Astrocyte of the spinal cord (primary cell): ENCODE measurements around the gene CDCA7L.
"Not testable (repeated sequence)": the region's sequence is repeated elsewhere in the genome, so short reads cannot be mapped to it uniquely, and the experiment has no call there.

Source experiments
- DNase-seq: peaks from one replicate; pipeline ENCODE4 v3.0.0; 2011; ENCODE audit warnings: low read depth, low spot score
- H3K4me3 ChIP-seq: 2 replicates; pipeline ENCODE4 v1.5.1; 2011; ENCODE audit warnings: low read depth, mild to moderate bottlenecking, low read length, moderate library complexity
- in situ Hi-C: cut with HindIII; loops from 2 replicates; pipeline ENCODE4 v1.10.0; 2017; ENCODE audit warnings: low sequenced_read_pairs
- TF ChIP-seq, protein P1 (sequence below): IDR thresholded peaks from 2 replicates; pipeline ENCODE4 v1.5.1; 2012; ENCODE audit warnings: low read depth, mild to moderate bottlenecking, low read length, inconsistent platforms

CDCA7L gene

DNA sequence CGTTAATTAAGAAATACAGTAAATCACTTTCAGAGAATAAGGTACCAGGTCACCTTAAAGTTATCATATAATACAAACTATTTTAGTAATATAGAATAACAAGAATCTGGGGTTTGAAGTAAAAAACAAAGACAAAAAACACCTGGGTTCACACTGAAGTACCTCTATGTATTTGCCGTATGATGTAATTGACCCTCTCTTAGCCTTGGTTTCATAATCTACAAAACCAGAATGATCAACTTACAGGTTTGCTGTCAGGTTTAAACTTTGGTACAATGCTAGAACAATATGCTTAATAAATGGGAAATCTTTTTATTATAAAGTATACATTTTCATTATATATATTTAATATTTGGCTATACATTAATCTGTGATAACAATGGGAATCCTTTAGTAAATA, 58.3 kb downstream of the CDCA7L start:
- H3K4me3 ChIP-seq: no peak overlapping the region
- in situ Hi-C loops: no loop called here
- DNase-seq: no peak
- TF ChIP-seq, protein P1, sequence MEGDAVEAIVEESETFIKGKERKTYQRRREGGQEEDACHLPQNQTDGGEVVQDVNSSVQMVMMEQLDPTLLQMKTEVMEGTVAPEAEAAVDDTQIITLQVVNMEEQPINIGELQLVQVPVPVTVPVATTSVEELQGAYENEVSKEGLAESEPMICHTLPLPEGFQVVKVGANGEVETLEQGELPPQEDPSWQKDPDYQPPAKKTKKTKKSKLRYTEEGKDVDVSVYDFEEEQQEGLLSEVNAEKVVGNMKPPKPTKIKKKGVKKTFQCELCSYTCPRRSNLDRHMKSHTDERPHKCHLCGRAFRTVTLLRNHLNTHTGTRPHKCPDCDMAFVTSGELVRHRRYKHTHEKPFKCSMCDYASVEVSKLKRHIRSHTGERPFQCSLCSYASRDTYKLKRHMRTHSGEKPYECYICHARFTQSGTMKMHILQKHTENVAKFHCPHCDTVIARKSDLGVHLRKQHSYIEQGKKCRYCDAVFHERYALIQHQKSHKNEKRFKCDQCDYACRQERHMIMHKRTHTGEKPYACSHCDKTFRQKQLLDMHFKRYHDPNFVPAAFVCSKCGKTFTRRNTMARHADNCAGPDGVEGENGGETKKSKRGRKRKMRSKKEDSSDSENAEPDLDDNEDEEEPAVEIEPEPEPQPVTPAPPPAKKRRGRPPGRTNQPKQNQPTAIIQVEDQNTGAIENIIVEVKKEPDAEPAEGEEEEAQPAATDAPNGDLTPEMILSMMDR: no peak

DNA sequence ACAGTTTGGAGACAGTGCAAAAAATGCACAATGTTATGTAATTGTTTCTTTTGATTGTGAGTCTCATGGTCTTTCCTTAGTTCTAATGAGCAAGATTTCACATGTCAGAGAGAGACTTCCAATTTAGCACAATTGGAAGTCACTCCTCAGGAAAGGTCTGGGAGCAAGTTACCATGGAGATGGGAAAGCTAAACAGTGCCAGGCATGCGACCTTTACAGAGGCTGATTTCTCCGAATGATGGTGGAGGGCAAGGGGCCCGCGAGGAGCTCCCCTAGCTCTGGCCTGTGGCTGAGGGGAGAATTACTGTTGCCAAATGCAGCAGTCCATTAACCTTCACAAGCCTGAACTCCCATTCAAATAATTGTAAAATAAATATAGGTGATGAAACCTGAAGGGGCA, 59.3 kb downstream of the CDCA7L start:
- TF ChIP-seq, protein P1: no peak
- DNase-seq: no peak
- H3K4me3 ChIP-seq: no peak overlapping the region
- in situ Hi-C loops: no loop called here

DNA sequence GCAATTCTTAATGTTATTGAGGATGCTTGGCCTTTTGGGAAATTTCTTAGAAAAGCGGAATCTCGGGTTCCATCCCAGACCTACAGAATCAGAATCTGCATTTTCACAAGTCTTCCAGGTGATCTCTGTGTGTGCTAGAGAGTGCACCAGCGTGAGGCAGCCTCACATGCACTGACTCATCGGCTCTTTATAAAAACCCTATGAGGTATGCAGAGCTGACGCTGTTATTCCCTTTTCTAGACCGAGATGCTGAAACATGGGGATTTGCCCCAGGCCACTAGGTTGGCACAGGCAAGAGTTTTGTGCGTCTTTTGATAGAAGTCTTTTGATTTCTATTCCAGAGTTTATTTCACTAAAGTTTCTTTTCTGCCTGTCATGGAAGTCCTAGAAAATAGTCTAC, 61.2 kb downstream of the CDCA7L start:
- no peak overlapping the region for H3K4me3 ChIP-seq
- in situ Hi-C loops: no loop called here
- TF ChIP-seq, protein P1: no peak
- no peak for DNase-seq

DNA sequence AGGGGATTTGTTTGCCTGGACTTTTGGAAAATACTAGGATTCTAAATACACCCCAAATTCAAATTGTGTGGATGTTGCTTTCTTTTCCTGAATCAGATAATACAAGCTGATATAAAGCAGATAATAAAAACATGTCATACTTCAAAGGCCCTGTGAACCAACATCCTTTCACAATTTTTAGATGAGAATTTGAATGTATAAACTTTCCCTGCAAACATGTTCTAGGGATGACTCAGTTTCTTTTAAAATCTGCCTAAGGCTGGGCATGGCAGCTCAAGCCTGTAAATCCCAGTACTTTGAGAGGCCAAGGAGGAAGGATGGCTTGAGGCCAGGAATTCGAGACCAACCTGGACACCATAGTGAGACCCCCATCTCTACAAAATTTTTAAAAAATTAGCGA, 62.2 kb downstream of the CDCA7L start:
- DNase-seq, in situ Hi-C loops, H3K4me3 ChIP-seq: not testable (repeated sequence)

DNA sequence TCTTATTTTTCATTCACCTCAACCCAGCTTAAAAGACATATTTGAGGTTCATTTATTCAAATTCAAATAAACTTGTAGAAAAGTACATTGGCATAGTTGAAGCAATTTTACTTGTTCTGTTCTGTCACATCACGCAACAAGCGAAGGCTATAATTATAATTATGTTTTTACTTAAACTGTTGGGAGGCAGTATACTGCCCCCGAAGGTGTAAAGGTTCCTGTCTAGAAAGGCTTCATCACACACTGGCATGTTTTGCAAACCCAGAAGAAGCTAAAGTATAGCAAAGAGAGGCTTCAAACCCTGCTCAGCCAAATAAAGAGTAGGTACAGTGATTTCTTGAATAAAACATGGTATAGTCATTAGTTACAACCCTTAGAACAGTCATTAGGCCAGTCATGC, 62.6 kb downstream of the CDCA7L start:
- TF ChIP-seq, protein P1: no peak
- in situ Hi-C loops: no loop called here
- no peak for DNase-seq
- H3K4me3 ChIP-seq: no peak overlapping the region

DNA sequence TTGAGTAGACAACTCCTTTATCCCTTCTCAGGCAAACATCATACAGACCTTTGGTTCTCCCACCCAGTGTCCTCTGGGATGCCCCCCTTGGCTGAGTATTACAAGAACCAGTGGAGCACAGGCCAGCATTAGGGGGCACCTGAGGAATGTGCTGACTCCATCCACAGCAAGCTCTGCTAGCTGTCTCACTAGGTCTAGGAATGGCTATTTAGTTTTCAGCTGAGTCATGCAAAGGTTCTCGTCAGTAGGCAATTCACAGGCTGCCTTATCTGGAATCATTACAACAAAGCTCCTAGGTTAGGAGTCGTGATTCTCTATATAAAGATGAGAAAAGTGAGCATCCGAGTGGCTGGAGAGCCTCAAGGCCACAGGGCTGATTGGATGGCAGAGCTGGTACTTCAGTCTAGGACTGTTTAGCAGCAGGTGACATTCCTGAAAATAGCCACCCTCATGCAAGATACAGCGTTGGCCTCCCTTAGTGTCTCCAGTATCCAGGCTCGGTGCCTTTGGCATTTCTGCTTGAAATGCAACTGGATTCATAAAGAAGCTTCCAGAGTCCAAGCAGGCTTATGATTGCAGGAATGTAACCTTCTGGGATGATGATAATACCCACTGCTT, 75.8 kb downstream of the CDCA7L start:
- TF ChIP-seq, protein P1: no peak
- peak; percentile 35 for DNase-seq
- in situ Hi-C loops: no loop called here
- no peak overlapping the region for H3K4me3 ChIP-seq

DNA sequence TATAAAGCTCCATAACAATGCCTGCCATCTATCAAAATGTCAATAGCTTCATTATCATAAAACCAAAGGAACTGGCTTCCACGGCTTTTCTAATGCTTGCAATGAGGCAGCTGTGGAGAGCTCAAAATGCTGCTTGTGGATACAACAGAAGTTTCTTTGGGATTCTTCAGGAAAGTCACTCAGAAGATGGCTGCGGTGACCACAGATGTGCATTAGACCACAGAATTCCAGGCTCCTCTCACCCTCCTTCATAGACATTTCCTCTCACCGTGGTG, 77.2 kb downstream of the CDCA7L start:
- in situ Hi-C loops: no loop called here
- TF ChIP-seq, protein P1: no peak
- DNase-seq: no peak
- no peak overlapping the region for H3K4me3 ChIP-seq
